IMR-90 (cell line): ENCODE measurements around the gene ACOX2. TPM values are rescaled to one million over a fixed set of nuclear protein-coding genes. Genes with fewer than 3 reads are reported as not detected.

Source experiments
- ATAC-seq: fragments of 200-7000 bp; cut with Tn5 transposase; 2 replicates; pipeline ENCODE4 v1.9.1; 2020; ENCODE audit warnings: low read depth, mild to moderate bottlenecking, moderate library complexity
- BruUV-seq: library from RNA; stranded (reverse); fragments of 400-500 nt; replicated peaks from 2 replicates; lab custom pipeline; 2021; lab: Mats Ljungman, UMichigan
- CTCF ChIA-PET: fragments of 300-600 bp; formaldehyde crosslinking; extraction: SDS; loops from one replicate; lab custom pipeline; 2021; ENCODE audit warnings: antibody characterized with exemption; lab: Yijun Ruan, JAX
- POLR2A ChIA-PET: fragments of 300-600 bp; sonication (Branson Sonifier 250); formaldehyde crosslinking; loops from one replicate; lab custom pipeline; 2022; ENCODE audit warnings: antibody characterized with exemption; ENCODE audit not compliant: unreplicated experiment; lab: Charles Lee
- DNase-seq: peaks from one replicate; pipeline ENCODE4 v3.0.0; 2013
- H2AFZ ChIP-seq: replicated peaks from 2 replicates; pipeline ENCODE3; 2013; ENCODE audit warnings: low read length, mild to moderate bottlenecking; ENCODE audit not compliant: poor library complexity
- H2AK5ac ChIP-seq: 2 replicates; pipeline ENCODE4 v1.6.1; 2013; ENCODE audit warnings: low read depth, low read length, inconsistent platforms
- H2AK9ac ChIP-seq: replicated peaks from 2 replicates; pipeline ENCODE3; 2013; ENCODE audit warnings: mild to moderate bottlenecking, low read depth, low read length, moderate library complexity; ENCODE audit not compliant: poor library complexity
- H2BK120ac ChIP-seq: 2 replicates; pipeline ENCODE4 v1.6.1; 2013; ENCODE audit warnings: low read depth, low read length, inconsistent platforms
- H2BK15ac ChIP-seq: 3 replicates; pipeline ENCODE4 v1.6.1; 2013; ENCODE audit warnings: low read depth, low read length, inconsistent platforms
- H2BK20ac ChIP-seq: 2 replicates; pipeline ENCODE4 v1.6.1; 2013; ENCODE audit warnings: low read depth, mild to moderate bottlenecking, inconsistent platforms, low read length, moderate library complexity
- H2BK5ac ChIP-seq: 2 replicates; pipeline ENCODE4 v1.6.1; 2013; ENCODE audit warnings: mild to moderate bottlenecking, low read depth, low read length, inconsistent platforms; ENCODE audit not compliant: poor library complexity, severe bottlenecking
- H3K14ac ChIP-seq: replicated peaks from 2 replicates; pipeline ENCODE4 v1.6.1; 2013; ENCODE audit warnings: low read depth, low read length, inconsistent platforms
- H3K18ac ChIP-seq: 2 replicates; pipeline ENCODE4 v1.6.1; 2013; ENCODE audit warnings: low read depth, low read length, control low read depth
- H3K23ac ChIP-seq: 2 replicates; pipeline ENCODE4 v1.6.1; 2013; ENCODE audit warnings: low read depth, low read length, inconsistent platforms
- H3K27ac ChIP-seq: 2 replicates; pipeline ENCODE4 v1.5.1; 2013; ENCODE audit warnings: mild to moderate bottlenecking, control low read depth, low read length; ENCODE audit not compliant: insufficient read depth
- H3K27me3 ChIP-seq: 2 replicates; pipeline ENCODE4 v1.6.1; 2013; ENCODE audit warnings: low read length; ENCODE audit not compliant: control insufficient read depth, insufficient read depth
- H3K36me3 ChIP-seq: 2 replicates; pipeline ENCODE4 v1.6.1; 2013; ENCODE audit warnings: low read length, mixed read lengths; ENCODE audit not compliant: control insufficient read depth, insufficient read depth
- H3K4ac ChIP-seq: 2 replicates; pipeline ENCODE4 v1.6.1; 2013; ENCODE audit warnings: low read depth, low read length, inconsistent platforms
- H3K4me1 ChIP-seq: 2 replicates; pipeline ENCODE4 v1.6.1; 2013; ENCODE audit warnings: low read length, mixed read lengths; ENCODE audit not compliant: control insufficient read depth, insufficient read depth
- H3K4me2 ChIP-seq: 2 replicates; pipeline ENCODE4 v1.6.1; 2013; ENCODE audit warnings: low read depth, mild to moderate bottlenecking, control low read depth, low read length, moderate library complexity
- H3K4me3 ChIP-seq: 2 replicates; pipeline ENCODE4 v1.5.1; 2013; ENCODE audit warnings: low read depth, mild to moderate bottlenecking, control low read depth, low read length, moderate library complexity; ENCODE audit not compliant: insufficient read depth
- H3K56ac ChIP-seq: 2 replicates; pipeline ENCODE4 v1.6.1; 2013; ENCODE audit warnings: low read length, inconsistent platforms; ENCODE audit not compliant: insufficient read depth; ENCODE audit errors: extremely low read depth
- H3K79me1 ChIP-seq, 2 experiments: 2 replicates each; pipeline ENCODE4 v1.6.1; 2013; ENCODE audit warnings: low read length in 2 of 2, inconsistent platforms in 1 of 2, low read depth in 1 of 2
- H3K9ac ChIP-seq: 2 replicates; pipeline ENCODE4 v1.6.1; 2013; ENCODE audit warnings: low read depth, low read length, control low read depth
- H3K9me1 ChIP-seq: 2 replicates; pipeline ENCODE4 v1.6.1; 2013; ENCODE audit warnings: low read length, inconsistent platforms; ENCODE audit not compliant: insufficient read depth
- H3K9me3 ChIP-seq: 2 replicates; pipeline ENCODE4 v1.6.1; 2013; ENCODE audit warnings: low read length; ENCODE audit not compliant: control insufficient read depth, insufficient read depth
- H4K20me1 ChIP-seq: 2 replicates; pipeline ENCODE4 v1.6.1; 2013; ENCODE audit warnings: low read length, inconsistent platforms; ENCODE audit not compliant: insufficient read depth
- H4K5ac ChIP-seq: 2 replicates; pipeline ENCODE4 v1.6.1; 2013; ENCODE audit warnings: mild to moderate bottlenecking, low read depth, low read length, control low read depth
- H4K8ac ChIP-seq, 2 experiments: 2 replicates each; pipeline ENCODE4 v1.6.1; 2013; ENCODE audit warnings: low read depth in 2 of 2, low read length in 2 of 2, control low read depth in 1 of 2, inconsistent platforms in 1 of 2
- H4K91ac ChIP-seq: 2 replicates; pipeline ENCODE4 v1.6.1; 2013; ENCODE audit warnings: low read depth, low read length, inconsistent platforms; ENCODE audit not compliant: insufficient read depth
- BHLHE40 ChIP-seq: fragments of 150-350 bp; IDR thresholded peaks from 2 replicates; pipeline ENCODE4 v1.6.1; 2016; ENCODE audit warnings: mild to moderate bottlenecking, low read depth, low read length
- CHD1 ChIP-seq: IDR thresholded peaks from 2 replicates; pipeline ENCODE4 v1.6.1; 2012; ENCODE audit warnings: low read depth, low read length, improper control_type of control experiment
- MAFK ChIP-seq: IDR thresholded peaks from 2 replicates; pipeline ENCODE4 v1.6.1; 2012; ENCODE audit warnings: low read depth, low read length, improper control_type of control experiment
- MAZ ChIP-seq: IDR thresholded peaks from 2 replicates; pipeline ENCODE4 v1.6.1; 2012; ENCODE audit warnings: low read depth, mild to moderate bottlenecking, low read length, improper control_type of control experiment, moderate library complexity, borderline replicate concordance
- MXI1 ChIP-seq: IDR thresholded peaks from 2 replicates; pipeline ENCODE4 v1.6.1; 2012; ENCODE audit warnings: low read depth, mild to moderate bottlenecking, low read length, moderate library complexity, borderline replicate concordance
- POLR2A ChIP-seq: IDR thresholded peaks from 2 replicates; pipeline ENCODE4 v1.6.1; 2012; ENCODE audit warnings: mild to moderate bottlenecking, low read depth, low read length
- RCOR1 ChIP-seq: IDR thresholded peaks from 2 replicates; pipeline ENCODE4 v1.6.1; 2012; ENCODE audit warnings: mild to moderate bottlenecking, low read length, improper control_type of control experiment; ENCODE audit not compliant: insufficient replicate concordance
- RFX5 ChIP-seq: IDR thresholded peaks from 2 replicates; pipeline ENCODE4 v1.8.0; 2012; ENCODE audit warnings: low read depth, mild to moderate bottlenecking, low read length, moderate library complexity
- SMC3 ChIP-seq: fragments of 150-350 bp; IDR thresholded peaks from 2 replicates; pipeline ENCODE4 v1.6.1; 2016; ENCODE audit warnings: low read depth, mild to moderate bottlenecking, antibody characterized with exemption, low read length, moderate library complexity
- WGBS, 2 experiments: methylation state at CpG; one replicate each; pipeline versions ENCODE4 v1.1.5 to v1.1.7; 2013; ENCODE audit warnings: missing lambda C conversion rate in 2 of 2; ENCODE audit not compliant: insufficient read length in 1 of 2; ENCODE audit errors: extremely low coverage in 2 of 2; 5-methylcytosine and 5-hydroxymethylcytosine counted together
- dilution Hi-C: fragments of 300-500 bp; cut with HindIII; formaldehyde crosslinking; loops from one replicate; pipeline ENCODE4 v1.14.3; 2018; ENCODE audit warnings: low sequenced_read_pairs; ENCODE audit not compliant: unreplicated experiment
- in situ Hi-C: fragments of 300-500 bp; cut with MboI; formaldehyde crosslinking; loops from 3 replicates; pipeline ENCODE4 v1.14.3; 2019; ENCODE audit warnings: low sequenced_read_pairs, inconsistent platforms, mixed read lengths
- intact Hi-C: fragments of 100-400 bp; cut with micrococcal nuclease; formaldehyde crosslinking; loops from 2 replicates; pipeline ENCODE4 v1.10.0; 2022
- polyA plus RNA-seq, 3 experiments: library from polyadenylated mRNA; depleted of rRNA; stranded (reverse); fragments of >200 nt; gene quantifications; 2 replicates each; pipeline ENCODE4 v1.2.3, GENCODE V29; 2012; ENCODE audit warnings: low replicate concordance in 1 of 3
- total RNA-seq: library from RNA; depleted of rRNA; stranded (reverse); fragments of >200 nt; gene quantifications from 2 replicates; pipeline ENCODE4 v1.2.3, GENCODE V29; 2012
- TF ChIP-seq, protein P1 (sequence below): fragments of 150-350 bp; IDR thresholded peaks from 2 replicates; pipeline ENCODE4 v1.6.1; 2016; ENCODE audit warnings: low read depth, mild to moderate bottlenecking, low read length, moderate library complexity, borderline replicate concordance
- TF ChIP-seq, protein P2 (sequence below): conservative IDR thresholded peaks from 2 replicates; pipeline ENCODE4 v1.5.1; 2012; ENCODE audit warnings: mild to moderate bottlenecking, low read depth, low read length, improper control_type of control experiment

ACOX2 gene
- total and polyA plus RNA-seq, 2 of the 4 experiments (the other 2 are of a cell fraction): 15.6 to 32.9 TPM

DNA sequence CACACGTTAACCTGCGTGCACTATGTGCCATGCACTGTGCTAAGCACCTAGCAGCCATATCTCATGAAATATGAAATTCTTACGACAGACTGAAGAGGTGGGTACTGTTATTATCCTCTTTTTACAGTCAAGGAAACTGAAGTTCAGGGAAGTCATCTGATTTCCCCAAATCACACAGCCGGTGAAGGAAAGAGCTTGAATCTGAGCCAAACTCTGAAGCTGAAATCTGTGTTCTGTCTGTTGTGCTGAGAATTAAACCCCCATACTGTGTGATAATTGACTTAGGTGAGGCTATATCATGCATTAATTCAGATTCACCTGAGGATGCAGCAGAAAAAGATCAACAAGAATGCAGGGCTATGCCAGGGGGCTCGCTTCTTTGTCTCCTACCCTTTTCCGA is 39.7 kb upstream of the ACOX2 start:
- Histone ChIP-seq H3K9ac (no peak overlapping the region), H3K4ac (no peak overlapping the region), H3K9me1 (no peaks in the 10 kb centered on the region), H3K14ac (no peak overlapping the region), H3K27ac (no peak overlapping the region), H3K9me3 (peaks cover 2% of the 10 kb centered on the region; the same call in 1 of the 2 replicates), H3K27me3 (peaks cover 20% of the 10 kb centered on the region), H2BK15ac (no peak overlapping the region), H3K4me3 (no peak overlapping the region), H2BK20ac (no peak overlapping the region), H2AFZ (no peak overlapping the region), H3K56ac (no peak overlapping the region), H4K8ac (no peak overlapping the region), H2AK5ac (no peak overlapping the region), H3K4me1 (no peaks in the 10 kb centered on the region; the same call in 1 of the 2 replicates), H3K36me3 (no peaks in the 10 kb centered on the region), H2AK9ac (no peak overlapping the region), H4K5ac (no peak overlapping the region), H3K4me2 (no peak overlapping the region), H3K18ac (no peak overlapping the region), H3K23ac (no peak overlapping the region), H3K79me1 (no peaks in the 10 kb centered on the region), H2BK120ac (no peak overlapping the region), H4K20me1 (no peaks in the 10 kb centered on the region), H4K91ac (no peak overlapping the region), H2BK5ac (no peak overlapping the region)
- DNase-seq (no peak), ATAC-seq (no peak)
- POLR2A ChIA-PET: no interaction called here
- intact Hi-C loops: no loop called here
- in situ Hi-C loops: no loop called here
- WGBS, 2 experiments: 78% methylated on average over 2 of the region's 6 CpGs; no CpG with 5 or more reads in 1 of the 2 experiments
- no TSS peak for BruUV-seq
- dilution Hi-C loops: no loop called here
- CTCF ChIA-PET: no interaction called here
- TF ChIP-seq, protein P1, sequence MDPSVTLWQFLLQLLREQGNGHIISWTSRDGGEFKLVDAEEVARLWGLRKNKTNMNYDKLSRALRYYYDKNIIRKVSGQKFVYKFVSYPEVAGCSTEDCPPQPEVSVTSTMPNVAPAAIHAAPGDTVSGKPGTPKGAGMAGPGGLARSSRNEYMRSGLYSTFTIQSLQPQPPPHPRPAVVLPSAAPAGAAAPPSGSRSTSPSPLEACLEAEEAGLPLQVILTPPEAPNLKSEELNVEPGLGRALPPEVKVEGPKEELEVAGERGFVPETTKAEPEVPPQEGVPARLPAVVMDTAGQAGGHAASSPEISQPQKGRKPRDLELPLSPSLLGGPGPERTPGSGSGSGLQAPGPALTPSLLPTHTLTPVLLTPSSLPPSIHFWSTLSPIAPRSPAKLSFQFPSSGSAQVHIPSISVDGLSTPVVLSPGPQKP: no peak
- TF ChIP-seq, protein P2, sequence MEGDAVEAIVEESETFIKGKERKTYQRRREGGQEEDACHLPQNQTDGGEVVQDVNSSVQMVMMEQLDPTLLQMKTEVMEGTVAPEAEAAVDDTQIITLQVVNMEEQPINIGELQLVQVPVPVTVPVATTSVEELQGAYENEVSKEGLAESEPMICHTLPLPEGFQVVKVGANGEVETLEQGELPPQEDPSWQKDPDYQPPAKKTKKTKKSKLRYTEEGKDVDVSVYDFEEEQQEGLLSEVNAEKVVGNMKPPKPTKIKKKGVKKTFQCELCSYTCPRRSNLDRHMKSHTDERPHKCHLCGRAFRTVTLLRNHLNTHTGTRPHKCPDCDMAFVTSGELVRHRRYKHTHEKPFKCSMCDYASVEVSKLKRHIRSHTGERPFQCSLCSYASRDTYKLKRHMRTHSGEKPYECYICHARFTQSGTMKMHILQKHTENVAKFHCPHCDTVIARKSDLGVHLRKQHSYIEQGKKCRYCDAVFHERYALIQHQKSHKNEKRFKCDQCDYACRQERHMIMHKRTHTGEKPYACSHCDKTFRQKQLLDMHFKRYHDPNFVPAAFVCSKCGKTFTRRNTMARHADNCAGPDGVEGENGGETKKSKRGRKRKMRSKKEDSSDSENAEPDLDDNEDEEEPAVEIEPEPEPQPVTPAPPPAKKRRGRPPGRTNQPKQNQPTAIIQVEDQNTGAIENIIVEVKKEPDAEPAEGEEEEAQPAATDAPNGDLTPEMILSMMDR: no peak
- no peak for TF ChIP-seq MAFK
- TF ChIP-seq RFX5: no peak
- no peak for TF ChIP-seq MAZ
- TF ChIP-seq MXI1: no peak
- no peak for TF ChIP-seq CHD1
- no peak for TF ChIP-seq POLR2A
- no peak for TF ChIP-seq RCOR1
- no peak for TF ChIP-seq BHLHE40
- TF ChIP-seq SMC3: no peak
